Nephron (organoid): Measurements from ENCODE around the gene ST3GAL6.
"Not testable (repeated sequence)": the region's sequence is repeated elsewhere in the genome, so short reads cannot be mapped to it uniquely, and the experiment has no call there.

Source experiments
- H3K27ac Mint-ChIP-seq, 3 experiments: 2 replicates each; pipeline ENCODE4 v1.8.0; 2020; ENCODE audit warnings: mixed read lengths in 3 of 3, mild to moderate bottlenecking in 2 of 3, moderate library complexity in 1 of 3
- H3K27me3 Mint-ChIP-seq: 2 replicates; pipeline ENCODE4 v1.8.0; 2021; ENCODE audit warnings: low read depth, mild to moderate bottlenecking, moderate library complexity, mixed read lengths
- H3K36me3 Mint-ChIP-seq: 2 replicates; pipeline ENCODE4 v1.8.0; 2020; ENCODE audit warnings: low read depth, mixed read lengths
- H3K4me1 Mint-ChIP-seq: 2 replicates; pipeline ENCODE4 v1.8.0; 2020; ENCODE audit warnings: mixed read lengths
- H3K4me3 Mint-ChIP-seq, 3 experiments: 2 replicates each; pipeline ENCODE4 v1.8.0; 2020; ENCODE audit warnings: mild to moderate bottlenecking in 3 of 3, mixed read lengths in 3 of 3, moderate library complexity in 2 of 3
- H3K9me3 Mint-ChIP-seq: 2 replicates; pipeline ENCODE4 v1.8.0; 2020; ENCODE audit warnings: mixed read lengths
- TF ChIP-seq, protein P1 (sequence below), 3 experiments: fragments of 200-600 bp; sonication (generic); IDR thresholded peaks; one replicate each; pipeline ENCODE4 v1.5.0; 2021; ENCODE audit warnings: antibody characterized with exemption in 3 of 3; ENCODE audit not compliant: unreplicated experiment in 3 of 3

Gene ST3GAL6

GRCh38 chr3:98827221-98827920 lies 64.2 kb downstream of the ST3GAL6 start:
- Mint-ChIP-seq H3K36me3 (peaks cover 42% of the 10 kb centered on the region), H3K4me3 (no peak overlapping the region), H3K27ac (peak overlapping the region in 2 of 3 experiments; percentile 38 to 47), H3K9me3 (peaks cover 29% of the 10 kb centered on the region), H3K4me1 (peaks cover 5% of the 10 kb centered on the region), H3K27me3 (no peaks in the 10 kb centered on the region)
- TF ChIP-seq, protein P1, sequence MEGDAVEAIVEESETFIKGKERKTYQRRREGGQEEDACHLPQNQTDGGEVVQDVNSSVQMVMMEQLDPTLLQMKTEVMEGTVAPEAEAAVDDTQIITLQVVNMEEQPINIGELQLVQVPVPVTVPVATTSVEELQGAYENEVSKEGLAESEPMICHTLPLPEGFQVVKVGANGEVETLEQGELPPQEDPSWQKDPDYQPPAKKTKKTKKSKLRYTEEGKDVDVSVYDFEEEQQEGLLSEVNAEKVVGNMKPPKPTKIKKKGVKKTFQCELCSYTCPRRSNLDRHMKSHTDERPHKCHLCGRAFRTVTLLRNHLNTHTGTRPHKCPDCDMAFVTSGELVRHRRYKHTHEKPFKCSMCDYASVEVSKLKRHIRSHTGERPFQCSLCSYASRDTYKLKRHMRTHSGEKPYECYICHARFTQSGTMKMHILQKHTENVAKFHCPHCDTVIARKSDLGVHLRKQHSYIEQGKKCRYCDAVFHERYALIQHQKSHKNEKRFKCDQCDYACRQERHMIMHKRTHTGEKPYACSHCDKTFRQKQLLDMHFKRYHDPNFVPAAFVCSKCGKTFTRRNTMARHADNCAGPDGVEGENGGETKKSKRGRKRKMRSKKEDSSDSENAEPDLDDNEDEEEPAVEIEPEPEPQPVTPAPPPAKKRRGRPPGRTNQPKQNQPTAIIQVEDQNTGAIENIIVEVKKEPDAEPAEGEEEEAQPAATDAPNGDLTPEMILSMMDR (IDR thresholded peaks at IDR 0.05; ENCODE audit: unreplicated experiment in 3 of 3), result no peak

- H3K36me3 Mint-ChIP-seq, result peaks cover 41% of the 10 kb centered on the region
- H3K4me3 Mint-ChIP-seq, result no peak overlapping the region
- TF ChIP-seq, protein P1 (IDR thresholded peaks at IDR 0.05; ENCODE audit: unreplicated experiment in 3 of 3), result no peak
- no peaks in the 10 kb centered on the region for H3K27me3 Mint-ChIP-seq
- no peak overlapping the region for H3K27ac Mint-ChIP-seq
- H3K9me3 Mint-ChIP-seq, result peaks cover 42% of the 10 kb centered on the region
- H3K4me1 Mint-ChIP-seq, result peaks cover 5% of the 10 kb centered on the region
These were observed 66.2 kb downstream of the ST3GAL6 start for GRCh38 chr3:98829246-98829832.

GRCh38 chr3:98831060-98831459 lies 67.9 kb downstream of the ST3GAL6 start:
- not testable (repeated sequence) for H3K4me3 Mint-ChIP-seq, H3K4me1 Mint-ChIP-seq, H3K27ac Mint-ChIP-seq, H3K27me3 Mint-ChIP-seq
- H3K36me3 Mint-ChIP-seq, result peaks cover 39% of the 10 kb centered on the region
- H3K9me3 Mint-ChIP-seq, result peaks cover 42% of the 10 kb centered on the region

GRCh38 chr3:98839846-98840245 lies 76.7 kb downstream of the ST3GAL6 start:
- H3K27ac Mint-ChIP-seq, result no peak overlapping the region

GRCh38 chr3:98843266-98843959 lies 80.3 kb downstream of the ST3GAL6 start:
- H3K36me3 Mint-ChIP-seq, result peaks cover 58% of the 10 kb centered on the region

More at GRCh38 chr3:98839846-98840245, 76.7 kb downstream of the ST3GAL6 start:
- H3K4me3 Mint-ChIP-seq, result no peak overlapping the region
- peaks cover 40% of the 10 kb centered on the region for H3K36me3 Mint-ChIP-seq
- TF ChIP-seq, protein P1 (IDR thresholded peaks at IDR 0.05; ENCODE audit: unreplicated experiment in 3 of 3), result no peak
- no peaks in the 10 kb centered on the region for H3K27me3 Mint-ChIP-seq
- peaks cover 4% of the 10 kb centered on the region for H3K9me3 Mint-ChIP-seq
- H3K4me1 Mint-ChIP-seq, result no peaks in the 10 kb centered on the region

More at GRCh38 chr3:98843266-98843959, 80.3 kb downstream of the ST3GAL6 start:
- H3K4me3 Mint-ChIP-seq, result no peak overlapping the region
- no peaks in the 10 kb centered on the region for H3K4me1 Mint-ChIP-seq
- H3K9me3 Mint-ChIP-seq, result peaks cover 4% of the 10 kb centered on the region
- no peak overlapping the region for H3K27ac Mint-ChIP-seq
- no peaks in the 10 kb centered on the region for H3K27me3 Mint-ChIP-seq
- TF ChIP-seq, protein P1 (IDR thresholded peaks at IDR 0.05; ENCODE audit: unreplicated experiment in 3 of 3), result no peak
